HG03097 (cell line): ENCODE data around the gene FOXL3.
"Not testable (repeated sequence)": the region's sequence is repeated elsewhere in the genome, so short reads cannot be mapped to it uniquely, and the experiment has no call there.

Source experiments
- ATAC-seq: cut with Tn5 transposase; IDR thresholded peaks from one replicate; pipeline ENCODE4 v1.9.1; 2021; ENCODE audit not compliant: unreplicated experiment, low FRiP score

FOXL3 gene

GRCh38 chr7:254337-255037, 35.5 kb upstream of the FOXL3 start:
- no peak for ATAC-seq

- no peak for ATAC-seq
Measured at GRCh38 chr7:255038-255435, 34.9 kb upstream of the FOXL3 start.

GRCh38 chr7:255721-256361, 34.1 kb upstream of the FOXL3 start:
- no peak for ATAC-seq

- no peak for ATAC-seq
Measured at GRCh38 chr7:256461-256940, 33.5 kb upstream of the FOXL3 start.

GRCh38 chr7:256981-257646, 32.9 kb upstream of the FOXL3 start:
- no peak for ATAC-seq

- ATAC-seq, result no peak
Measured at GRCh38 chr7:257647-257992, 32.4 kb upstream of the FOXL3 start.

GRCh38 chr7:258476-259190, 31.3 kb upstream of the FOXL3 start:
- ATAC-seq, result no peak

- ATAC-seq, result no peak
Measured at GRCh38 chr7:259191-259505, 30.8 kb upstream of the FOXL3 start.

GRCh38 chr7:259751-260405, 30.1 kb upstream of the FOXL3 start:
- ATAC-seq, result no peak

- ATAC-seq, result no peak
Measured at GRCh38 chr7:260441-261281, 29.3 kb upstream of the FOXL3 start.

GRCh38 chr7:261341-262250, 28.4 kb upstream of the FOXL3 start:
- no peak for ATAC-seq

GRCh38 chr7:262251-262572, 27.8 kb upstream of the FOXL3 start:
- ATAC-seq, result no peak

GRCh38 chr7:262631-263311, 27.2 kb upstream of the FOXL3 start:
- not testable (repeated sequence) for ATAC-seq

GRCh38 chr7:263483-264351, 26.3 kb upstream of the FOXL3 start:
- not testable (repeated sequence) for ATAC-seq

GRCh38 chr7:264541-265191, 25.3 kb upstream of the FOXL3 start:
- ATAC-seq, result no peak

- ATAC-seq, result no peak
Measured at GRCh38 chr7:265192-265997, 24.6 kb upstream of the FOXL3 start.
